HG03565 (cell line): ENCODE results near the gene PLOD1.
"Not testable (repeated sequence)": the region's sequence is repeated elsewhere in the genome, so short reads cannot be mapped to it uniquely, and the experiment has no call there.

Source experiments
- ATAC-seq: cut with Tn5 transposase; IDR thresholded peaks from one replicate; pipeline ENCODE4 v1.9.1; 2021; ENCODE audit warnings: mild to moderate bottlenecking, moderate library complexity; ENCODE audit not compliant: unreplicated experiment

PLOD1 gene

DNA sequence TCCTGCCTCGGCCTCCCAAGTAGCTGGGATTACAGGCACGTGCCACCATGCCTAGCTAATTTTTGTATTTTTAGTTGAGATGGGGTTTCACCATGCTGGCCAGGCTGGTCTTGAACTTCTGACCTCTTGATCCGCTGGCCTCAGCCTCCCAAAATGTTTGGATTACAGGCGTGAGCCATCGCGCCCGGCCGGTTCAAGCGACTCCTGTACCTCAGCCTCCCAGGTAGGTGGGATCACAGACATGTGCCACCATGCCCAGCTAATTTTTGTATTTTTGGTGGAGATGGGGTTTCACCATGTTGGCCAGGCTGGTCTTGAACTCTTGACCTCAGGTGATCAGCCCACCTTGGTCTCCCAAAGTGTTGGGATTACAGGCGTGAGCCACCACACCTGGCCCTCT, 1.2 kb downstream of the PLOD1 start:
- ATAC-seq: not testable (repeated sequence)

DNA sequence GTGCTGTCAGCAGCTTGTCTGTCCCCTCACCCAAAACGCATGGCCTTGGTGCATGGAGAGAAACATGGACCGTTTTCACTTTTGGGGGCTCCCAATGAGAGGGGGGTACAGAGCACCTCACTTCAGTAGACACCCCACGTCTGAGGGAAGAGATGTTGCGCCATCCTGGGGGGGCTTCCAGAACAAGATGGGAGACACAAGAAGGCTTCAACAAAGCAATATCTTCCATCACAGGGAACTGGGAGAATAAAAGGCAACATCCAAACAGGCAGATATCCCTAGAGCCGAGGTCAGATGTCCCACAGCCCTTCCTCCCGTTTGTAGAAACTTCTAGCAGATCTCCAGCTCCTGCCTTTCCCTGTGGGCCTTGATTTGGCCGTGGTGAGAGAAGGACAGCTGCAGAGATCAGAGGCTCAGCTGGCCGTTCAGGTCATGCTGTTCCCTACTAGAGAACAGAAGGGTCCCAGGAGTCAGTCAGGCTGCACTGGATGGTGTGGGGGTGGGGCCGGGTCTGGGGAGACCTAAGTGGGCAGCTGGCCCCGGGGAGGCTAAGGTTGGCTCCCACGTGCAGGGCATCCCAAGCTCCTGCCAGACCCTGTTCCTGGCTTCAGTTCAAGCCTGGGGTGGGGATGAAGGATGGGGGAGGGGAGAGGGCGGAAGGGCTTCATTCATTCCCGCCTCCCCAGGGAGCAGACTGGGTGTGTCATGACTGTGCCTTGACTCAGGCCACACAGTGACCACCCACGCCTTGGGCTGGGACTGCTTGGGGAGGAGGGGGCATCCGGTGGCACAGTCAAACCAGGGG, 4.4 kb downstream of the PLOD1 start:
- ATAC-seq: no peak

DNA sequence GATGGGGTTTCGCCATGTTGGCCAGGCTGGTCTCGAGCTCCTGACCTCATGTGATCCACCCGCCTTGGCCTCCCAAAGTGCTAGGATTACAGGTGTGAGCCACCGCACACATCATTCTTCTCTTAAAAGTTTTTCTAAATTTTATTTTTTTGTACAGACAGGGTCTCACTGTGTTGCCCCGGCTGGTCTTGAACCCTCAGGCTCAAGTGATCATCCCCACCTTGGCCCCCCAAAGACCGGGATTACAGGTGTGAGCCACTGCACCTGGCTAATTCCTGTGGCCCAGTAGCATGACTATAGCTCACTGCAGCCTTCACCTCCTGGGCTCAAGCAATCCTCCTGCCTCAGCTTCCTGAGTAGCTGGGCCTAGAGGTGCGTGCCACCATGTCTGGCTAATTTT, 5.3 kb downstream of the PLOD1 start:
- not testable (repeated sequence) for ATAC-seq

DNA sequence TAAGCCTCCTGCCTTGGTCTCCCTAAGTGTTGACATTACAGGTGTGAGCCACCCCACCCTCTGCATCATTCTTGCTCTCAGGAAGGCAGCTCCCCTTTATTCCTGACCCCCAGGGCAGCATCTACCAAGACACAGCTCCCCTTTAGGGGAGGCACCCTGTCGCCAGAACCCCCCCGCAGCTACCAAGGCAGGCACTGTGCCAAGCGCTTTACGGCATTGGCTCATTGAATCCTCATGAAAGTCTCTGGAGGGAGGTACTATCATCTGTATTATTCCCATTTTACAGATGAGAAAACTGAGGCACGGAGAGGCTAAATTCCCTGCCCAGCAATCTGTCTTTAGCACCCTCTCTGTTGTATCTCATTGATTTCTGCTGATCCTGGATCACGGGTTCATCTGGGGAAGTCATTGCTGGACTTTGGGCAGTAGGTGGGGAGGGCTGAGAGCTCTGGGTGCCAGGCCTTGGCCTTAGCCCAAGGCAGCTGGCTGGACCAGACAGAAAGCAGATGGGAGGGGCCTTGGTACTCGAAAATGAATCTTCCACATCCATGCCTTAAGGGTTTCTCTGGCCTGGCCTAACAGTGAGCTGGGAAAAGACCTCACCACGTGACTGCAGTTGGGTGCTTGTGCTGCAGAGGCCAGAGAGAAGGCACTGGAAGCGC, 5.9 kb downstream of the PLOD1 start:
- ATAC-seq: no peak

DNA sequence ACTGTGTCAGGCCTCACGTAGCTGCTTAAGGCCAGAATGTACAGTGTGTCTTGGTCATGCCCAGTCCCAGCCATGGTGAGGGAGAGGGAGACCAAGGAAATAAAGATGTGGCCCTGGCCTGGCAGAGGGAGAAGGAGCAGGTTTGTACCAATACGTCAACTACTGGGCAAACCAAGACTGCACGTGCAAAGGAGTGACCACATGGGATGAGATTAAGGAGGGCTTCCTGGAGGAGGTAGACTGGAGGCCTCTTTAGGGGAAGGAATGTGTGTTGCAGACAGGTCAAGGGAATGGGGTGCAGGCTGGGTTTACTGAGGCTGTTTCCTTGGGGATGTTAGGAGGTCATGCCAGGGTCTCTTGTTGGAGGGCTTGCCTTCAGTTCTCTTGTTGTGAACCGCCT, 7.8 kb downstream of the PLOD1 start:
- no peak for ATAC-seq

DNA sequence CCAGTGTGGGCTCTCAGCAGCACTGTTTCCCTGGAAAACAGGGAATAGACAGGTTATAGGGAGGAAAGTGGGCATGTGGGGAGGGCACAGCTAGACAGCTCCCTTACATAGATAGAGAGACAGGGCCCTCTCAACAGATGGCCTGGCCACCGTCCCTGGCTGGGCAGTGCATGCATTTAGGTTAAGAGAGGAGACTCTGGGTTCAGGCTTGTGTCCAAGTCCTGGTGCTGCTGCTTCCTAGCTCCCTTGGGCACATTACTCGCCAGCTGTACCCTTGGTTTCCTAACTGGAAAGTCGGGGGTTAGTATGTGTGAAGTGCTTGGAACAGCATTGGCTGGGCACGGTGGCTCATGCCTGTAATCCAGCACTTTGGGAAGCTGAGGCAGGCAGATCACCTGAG, 9.1 kb downstream of the PLOD1 start:
- no peak for ATAC-seq

DNA sequence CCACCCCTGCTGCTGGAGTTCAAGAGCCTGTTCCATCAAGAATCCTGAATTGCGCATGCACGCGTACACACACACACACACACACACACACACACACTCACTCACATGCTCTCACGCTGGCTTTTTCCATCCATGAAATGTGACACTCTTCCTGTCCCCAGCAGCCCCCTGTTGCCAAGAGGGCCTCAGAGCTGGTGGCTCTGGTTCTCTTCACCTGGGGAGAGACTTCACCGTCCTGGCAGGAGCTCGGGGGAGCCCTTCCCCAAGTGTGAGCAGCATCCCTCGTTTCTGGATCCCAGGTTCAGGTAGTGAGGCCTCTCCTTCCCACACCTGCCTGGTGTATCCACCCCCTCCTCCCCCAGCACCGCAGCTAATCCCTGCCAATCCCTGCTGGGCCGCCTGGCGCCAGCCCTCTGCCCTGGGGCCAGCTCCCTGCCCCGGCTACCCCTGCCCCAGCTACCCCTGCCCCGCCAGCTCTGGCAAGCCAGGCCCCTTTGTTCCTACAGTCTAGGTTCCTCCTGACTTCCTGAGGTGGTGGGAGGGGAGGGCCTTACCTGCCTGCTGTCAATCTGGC, 9.9 kb downstream of the PLOD1 start:
- ATAC-seq: no peak

DNA sequence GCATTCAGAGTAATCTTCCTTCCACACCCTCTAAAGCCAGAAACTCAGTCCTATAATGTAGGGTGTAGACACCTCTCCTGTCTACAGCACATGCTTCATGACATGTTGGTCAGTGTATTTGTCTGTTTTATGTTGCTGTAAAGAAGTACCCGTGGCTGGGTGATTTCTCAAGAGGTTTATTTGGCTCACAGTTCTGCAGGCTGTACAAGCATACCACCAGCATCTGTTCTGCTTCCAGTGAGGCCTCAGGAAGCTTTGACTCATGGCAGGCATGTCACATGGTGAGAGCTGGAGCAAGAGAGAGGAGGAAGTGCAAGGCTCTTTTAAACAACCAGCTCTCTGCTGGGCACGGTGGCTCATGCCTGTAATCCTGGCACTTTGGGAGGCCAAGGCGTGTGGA, 12.1 kb downstream of the PLOD1 start:
- no peak for ATAC-seq

DNA sequence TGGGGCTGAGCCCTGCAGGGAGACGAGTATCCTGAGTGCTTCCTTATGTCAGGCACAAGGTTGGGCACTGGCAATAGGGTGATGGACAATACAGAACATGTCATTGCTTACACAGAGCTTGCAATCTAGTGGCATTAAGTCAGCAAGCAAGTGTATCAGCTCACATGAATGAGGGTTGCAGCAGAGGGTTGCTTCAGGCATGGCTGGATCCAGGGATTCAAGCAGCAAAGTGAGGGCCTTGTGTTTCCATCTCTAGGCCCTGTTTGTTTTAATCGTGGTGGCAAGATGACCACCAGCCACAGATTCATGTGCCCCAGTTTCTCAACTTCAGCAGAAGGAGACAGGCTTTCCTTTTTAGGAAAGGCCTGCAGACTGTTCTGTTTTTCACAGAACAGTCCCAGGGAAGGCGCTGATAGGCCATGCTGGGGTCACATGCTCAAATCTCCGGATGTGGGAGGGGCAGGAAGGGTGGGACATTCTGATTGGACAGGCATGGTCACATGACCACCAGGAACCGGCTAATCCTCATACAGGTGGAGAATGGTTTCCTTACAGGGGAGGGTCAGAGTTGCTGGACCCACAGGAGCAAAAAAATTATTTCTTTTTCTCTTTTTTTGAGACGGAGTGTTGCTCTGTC, 14.4 kb downstream of the PLOD1 start:
- ATAC-seq: no peak

DNA sequence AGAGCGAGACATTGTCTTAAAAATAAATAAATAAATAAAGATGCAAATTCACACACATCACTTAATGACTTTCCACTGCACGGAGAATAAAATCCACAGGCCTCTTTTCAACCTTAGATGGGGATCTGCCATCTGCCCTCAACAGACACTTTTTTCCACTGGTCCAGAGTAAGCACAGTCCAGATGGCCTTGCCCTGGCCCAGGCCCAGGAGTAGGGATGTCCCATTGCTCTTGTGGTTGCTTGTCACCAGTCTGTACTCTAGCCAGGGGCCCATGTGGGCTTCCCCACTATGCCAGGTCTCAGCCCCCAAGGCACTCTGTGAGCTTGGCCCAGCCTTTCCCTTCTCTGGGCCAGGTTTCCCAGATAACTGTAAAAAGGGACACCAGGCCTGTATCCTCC, 17.4 kb downstream of the PLOD1 start:
- no peak for ATAC-seq

DNA sequence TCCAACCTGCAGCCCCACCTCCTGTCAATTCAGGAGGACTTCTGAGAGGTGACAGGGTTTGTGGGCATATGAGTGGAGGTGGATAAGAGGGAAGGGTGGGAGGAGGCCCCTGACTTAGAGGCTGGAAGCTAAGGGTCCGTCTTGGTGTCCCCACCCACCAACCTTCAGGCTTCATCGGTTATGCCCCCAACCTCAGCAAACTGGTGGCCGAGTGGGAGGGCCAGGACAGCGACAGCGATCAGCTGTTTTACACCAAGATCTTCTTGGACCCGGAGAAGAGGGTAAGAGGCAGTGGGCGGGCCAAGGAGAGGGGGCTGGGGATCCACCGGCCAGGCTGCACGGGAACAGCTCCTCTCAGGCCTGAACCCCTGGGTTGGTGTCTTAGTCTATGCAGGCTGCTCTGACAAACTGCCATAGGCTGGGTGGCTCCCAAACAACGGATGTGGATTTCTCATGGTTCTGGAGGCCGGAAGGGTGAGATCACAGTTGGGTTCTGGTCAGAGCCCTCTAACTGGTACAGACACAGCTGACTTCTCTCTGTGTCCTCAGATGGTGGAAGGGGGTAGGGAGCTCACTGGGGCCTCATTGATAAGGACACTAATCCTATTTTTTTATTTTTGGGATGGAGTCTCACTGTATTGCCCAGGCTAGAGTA, 18.1 kb downstream of the PLOD1 start:
- no peak for ATAC-seq

DNA sequence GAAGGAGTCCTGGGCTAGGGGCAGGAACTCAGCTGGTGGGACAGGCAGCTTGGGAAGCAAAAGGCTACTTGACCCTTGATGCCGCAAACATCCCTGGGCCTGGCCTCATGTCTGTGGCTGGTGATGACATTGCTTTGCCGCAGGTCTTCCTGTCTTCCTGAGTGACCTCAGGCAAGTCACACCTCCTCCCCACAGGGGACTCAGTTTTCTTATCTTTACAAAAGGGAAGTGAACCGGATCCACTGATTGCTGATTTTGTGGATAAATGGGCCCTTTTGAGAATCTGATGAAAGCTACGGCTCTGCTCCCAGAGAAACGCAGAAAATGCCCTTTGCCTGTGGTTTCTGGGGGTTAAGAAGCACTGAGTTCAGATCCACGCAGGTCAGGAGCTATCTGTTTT, 20.7 kb downstream of the PLOD1 start:
- no peak for ATAC-seq

DNA sequence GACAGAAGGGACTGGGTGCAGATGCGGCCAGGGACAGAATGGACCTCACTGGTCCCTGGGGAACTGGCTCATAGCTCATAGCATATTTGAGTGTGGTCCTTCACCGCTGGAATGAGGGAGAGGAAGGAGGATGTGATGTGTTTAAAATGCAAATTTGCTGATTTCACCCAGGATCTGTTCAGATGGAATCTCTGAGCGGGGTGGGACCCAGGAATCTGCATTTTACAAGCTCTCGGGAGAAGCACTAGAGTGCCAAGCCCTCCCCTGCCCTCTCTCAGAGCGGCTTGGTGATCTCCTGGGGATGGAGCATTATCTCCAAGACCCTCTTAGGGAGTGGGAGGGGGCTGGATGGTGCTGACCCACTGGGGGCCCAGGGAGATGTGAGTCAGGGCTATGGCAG, 22.9 kb downstream of the PLOD1 start:
- ATAC-seq: no peak

DNA sequence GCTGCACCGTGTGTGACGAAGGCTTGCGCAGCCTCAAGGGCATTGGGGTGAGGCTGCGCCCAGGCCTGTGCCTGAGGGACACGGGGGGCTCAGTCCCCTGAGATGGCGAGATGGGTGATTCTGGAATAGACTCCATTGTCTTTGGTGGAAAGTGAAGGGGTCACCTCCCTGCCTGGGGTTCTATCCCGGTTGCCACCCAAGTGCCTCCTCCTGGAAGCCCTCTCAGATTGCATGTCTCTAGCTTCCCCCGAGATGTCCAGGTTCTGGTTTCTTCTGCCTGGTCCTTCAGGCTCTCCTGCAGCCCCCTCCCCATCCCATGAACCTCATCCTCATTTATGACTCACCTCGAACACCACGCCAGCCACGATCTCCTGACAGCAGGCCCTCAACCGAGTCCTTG, 23.4 kb downstream of the PLOD1 start:
- no peak for ATAC-seq

DNA sequence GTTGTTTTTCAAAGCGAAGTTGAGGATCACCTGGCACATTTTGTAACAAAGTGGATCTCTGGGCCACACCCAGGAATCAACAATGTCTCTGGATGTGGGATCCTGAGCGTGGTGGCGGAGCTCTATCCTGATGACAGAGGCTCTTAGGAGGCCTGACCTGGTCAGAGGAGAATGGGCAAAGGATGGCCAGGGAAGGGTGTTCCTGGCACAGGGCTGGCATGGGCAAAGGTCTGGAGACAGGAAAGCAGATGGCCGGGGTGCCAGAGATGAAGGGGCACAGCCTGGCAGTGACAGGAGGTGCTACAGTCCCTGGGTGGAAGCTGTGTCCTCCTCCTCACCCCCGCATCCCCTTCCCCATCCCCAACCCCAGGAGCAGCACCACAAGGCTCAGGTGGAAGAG, 25.8 kb downstream of the PLOD1 start:
- ATAC-seq: no peak

DNA sequence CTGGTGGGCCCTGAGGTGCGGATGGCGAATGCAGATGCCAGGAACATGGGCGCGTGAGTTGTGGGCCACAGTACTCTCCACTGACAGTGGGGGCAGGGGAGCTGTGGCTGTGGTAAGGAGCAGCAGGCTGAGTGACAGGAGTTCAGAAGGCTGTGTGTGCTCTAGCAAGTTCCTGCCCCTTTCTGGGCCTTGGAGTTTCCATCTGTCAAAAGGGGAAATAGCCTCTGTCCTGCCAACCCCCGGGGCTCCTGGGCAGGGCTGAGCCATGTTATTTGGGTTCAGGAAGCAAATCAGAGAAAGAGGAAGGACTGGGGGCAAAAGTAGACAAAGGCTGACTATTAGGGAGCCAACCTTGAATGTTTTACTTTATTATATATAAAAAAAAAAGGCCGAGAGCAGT, 26.2 kb downstream of the PLOD1 start:
- no peak for ATAC-seq

DNA sequence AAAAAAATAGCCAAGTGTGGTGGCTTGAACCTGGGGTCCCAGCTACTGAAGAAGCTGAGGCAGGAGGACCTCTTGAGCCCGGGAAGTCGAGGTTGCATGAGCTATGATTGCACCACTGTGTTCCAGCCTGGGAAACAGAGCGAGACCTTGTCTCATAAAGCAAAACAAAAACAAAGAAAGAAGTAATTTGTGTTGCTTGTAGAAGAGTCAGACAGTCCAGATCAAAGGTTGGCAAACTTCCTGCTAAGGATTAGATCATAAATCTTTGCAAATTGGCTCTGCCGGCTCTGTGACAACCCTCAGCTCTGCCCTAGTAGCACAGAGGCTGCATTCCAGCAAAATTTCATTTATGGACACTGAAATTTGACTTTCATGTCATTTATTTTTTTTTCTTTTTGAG, 26.7 kb downstream of the PLOD1 start:
- no peak for ATAC-seq

DNA sequence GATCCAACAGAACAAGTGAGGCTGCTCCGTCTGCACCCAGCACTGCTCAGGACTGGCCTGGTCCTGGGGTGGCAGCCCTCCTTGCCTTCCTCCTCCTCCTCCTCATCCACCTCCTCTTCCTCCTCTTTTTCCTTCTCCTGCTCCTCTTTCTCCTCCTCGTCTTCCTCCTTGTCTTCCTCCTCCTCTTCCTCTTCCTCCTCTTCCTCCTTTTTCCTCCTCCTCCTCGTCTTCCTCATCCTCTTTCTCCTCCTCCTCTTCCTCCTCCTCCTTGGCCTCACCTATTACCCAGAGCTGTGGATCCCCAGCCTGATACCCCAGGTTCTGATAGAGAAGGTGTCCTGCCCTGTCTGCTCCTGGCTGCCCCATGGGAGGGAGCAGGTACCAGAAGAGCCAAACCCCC, 29.1 kb downstream of the PLOD1 start:
- no peak for ATAC-seq

DNA sequence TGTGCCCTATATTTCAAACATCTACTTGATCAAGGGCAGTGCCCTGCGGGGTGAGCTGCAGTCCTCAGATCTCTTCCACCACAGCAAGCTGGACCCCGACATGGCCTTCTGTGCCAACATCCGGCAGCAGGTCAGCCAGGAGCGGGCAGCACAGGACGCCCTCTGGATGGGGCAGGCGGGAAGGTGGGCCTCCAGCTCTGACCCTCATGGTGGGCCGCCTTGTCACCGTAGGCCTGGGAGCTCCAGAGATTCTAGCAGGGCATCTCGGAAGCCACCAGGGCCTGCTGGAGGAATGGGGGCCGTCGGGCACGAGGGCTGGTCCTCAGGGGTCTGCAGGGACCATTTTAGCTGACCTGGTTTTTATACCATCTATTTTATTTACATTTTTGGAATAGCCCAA, 30.1 kb downstream of the PLOD1 start:
- ATAC-seq: no peak

DNA sequence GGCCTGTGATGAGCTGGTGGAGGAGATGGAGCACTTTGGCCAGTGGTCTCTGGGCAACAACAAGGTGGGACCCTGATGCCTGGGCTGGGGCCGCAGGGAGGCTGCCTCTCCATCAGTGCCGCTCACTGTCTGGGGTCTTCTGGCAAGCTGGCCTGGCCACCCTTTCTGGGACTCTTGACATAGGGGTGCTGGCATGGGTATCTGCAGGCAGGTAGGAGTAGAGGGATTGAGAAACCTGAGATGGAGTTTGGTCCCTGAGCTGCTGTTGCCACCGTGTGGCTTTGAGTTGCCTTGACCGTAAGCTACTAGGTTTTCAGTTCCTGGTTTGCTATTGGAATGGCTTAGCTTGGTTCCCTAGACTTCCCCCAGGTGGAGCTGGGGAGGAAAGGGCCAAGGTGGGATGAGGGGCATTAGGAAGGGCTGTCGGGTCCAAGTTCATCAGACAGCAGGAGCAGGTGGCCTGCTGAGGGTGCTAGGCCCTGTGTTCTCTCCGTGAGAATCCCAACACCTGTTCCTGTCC, 32.6 kb downstream of the PLOD1 start:
- ATAC-seq: no peak
